ENCODE measurements around the gene FAM83E.

The FAM83E gene

DNA sequence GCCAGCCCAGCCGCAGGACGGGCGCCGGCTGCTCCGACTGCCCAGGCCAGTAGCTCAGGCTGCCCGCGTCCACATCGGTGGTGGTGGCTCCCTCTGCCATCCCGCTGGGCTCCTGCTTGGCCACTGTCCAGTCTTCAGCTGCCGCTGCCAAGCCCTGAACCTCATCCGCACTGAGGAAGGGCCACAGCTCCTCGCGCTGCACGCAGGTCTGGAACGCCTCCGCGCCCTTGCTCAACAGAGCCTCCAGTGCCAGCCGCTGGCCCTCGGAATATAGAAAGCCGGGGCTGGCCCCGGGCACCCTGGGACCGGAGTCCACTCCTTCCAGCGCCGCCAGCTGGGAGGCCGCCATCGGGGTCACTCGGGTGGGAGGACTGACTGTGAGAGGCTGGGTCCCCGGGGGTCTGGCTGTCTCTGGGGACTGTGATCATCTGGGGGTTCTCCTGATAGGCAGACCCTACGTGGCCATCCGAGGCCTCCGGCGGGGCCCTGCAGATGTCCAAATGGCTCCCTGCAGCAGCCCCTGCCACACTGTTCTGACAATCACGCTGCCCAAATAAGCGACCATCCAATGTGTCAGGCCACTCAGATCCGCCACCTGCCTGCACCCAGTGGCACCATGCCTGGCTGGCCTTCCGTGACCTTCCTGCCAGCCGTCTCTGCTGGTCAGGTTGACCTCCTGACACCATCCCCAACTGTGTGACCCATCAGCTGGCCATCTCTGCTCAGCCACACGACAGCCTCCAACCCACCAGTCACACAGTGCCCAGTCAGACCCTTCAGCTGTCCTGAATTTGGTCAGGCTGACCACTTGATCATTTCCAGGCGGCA, 1.6 kb downstream of the FAM83E start:
- H3K4me3 ChIP-seq (ENCODE audit: low read length, poor library complexity, severe bottlenecking): no peak overlapping the region
- H3K9me3 ChIP-seq (ENCODE audit: insufficient read depth, low read depth, low read length): no peaks in the 10 kb centered on the region
- H3K36me3 ChIP-seq (ENCODE audit: insufficient read depth, low read length): peaks cover 33% of the 10 kb centered on the region; the same call in 1 of the 2 replicates
- peaks cover 35% of the 10 kb centered on the region for H3K79me2 ChIP-seq (ENCODE audit: insufficient read depth, low read length)
- H3K27me3 ChIP-seq (ENCODE audit: insufficient read depth, low read length, poor library complexity, severe bottlenecking): peaks cover under 1% of the 10 kb centered on the region
- no peak overlapping the region for H2AFZ ChIP-seq (ENCODE audit: low read length)
- H3K4me1 ChIP-seq (ENCODE audit: insufficient read depth, low read length, poor library complexity, severe bottlenecking): peaks cover 18% of the 10 kb centered on the region
- H3K9me2 ChIP-seq (replicated peaks; ENCODE audit: low read depth, low read length): no peaks in the 10 kb centered on the region
- H4K20me1 ChIP-seq (ENCODE audit: insufficient read depth, low read length, poor library complexity, severe bottlenecking): peaks cover 39% of the 10 kb centered on the region
- H3K4me2 ChIP-seq (ENCODE audit: low read depth, low read length, poor library complexity, severe bottlenecking): no peak overlapping the region
- H3F3A ChIP-seq (ENCODE audit: low read depth): no peaks in the 10 kb centered on the region
- TF ChIP-seq EZH2phosphoT487 (IDR thresholded peaks at IDR 0.05; ENCODE audit: borderline replicate concordance): no peak
- TF ChIP-seq, protein P1, sequence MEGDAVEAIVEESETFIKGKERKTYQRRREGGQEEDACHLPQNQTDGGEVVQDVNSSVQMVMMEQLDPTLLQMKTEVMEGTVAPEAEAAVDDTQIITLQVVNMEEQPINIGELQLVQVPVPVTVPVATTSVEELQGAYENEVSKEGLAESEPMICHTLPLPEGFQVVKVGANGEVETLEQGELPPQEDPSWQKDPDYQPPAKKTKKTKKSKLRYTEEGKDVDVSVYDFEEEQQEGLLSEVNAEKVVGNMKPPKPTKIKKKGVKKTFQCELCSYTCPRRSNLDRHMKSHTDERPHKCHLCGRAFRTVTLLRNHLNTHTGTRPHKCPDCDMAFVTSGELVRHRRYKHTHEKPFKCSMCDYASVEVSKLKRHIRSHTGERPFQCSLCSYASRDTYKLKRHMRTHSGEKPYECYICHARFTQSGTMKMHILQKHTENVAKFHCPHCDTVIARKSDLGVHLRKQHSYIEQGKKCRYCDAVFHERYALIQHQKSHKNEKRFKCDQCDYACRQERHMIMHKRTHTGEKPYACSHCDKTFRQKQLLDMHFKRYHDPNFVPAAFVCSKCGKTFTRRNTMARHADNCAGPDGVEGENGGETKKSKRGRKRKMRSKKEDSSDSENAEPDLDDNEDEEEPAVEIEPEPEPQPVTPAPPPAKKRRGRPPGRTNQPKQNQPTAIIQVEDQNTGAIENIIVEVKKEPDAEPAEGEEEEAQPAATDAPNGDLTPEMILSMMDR (conservative IDR thresholded peaks at IDR 0.05; ENCODE audit: low read length): no peak
- no peak overlapping the region for H3K9ac ChIP-seq (ENCODE audit: low read depth, low read length, poor library complexity, severe bottlenecking)

DNA sequence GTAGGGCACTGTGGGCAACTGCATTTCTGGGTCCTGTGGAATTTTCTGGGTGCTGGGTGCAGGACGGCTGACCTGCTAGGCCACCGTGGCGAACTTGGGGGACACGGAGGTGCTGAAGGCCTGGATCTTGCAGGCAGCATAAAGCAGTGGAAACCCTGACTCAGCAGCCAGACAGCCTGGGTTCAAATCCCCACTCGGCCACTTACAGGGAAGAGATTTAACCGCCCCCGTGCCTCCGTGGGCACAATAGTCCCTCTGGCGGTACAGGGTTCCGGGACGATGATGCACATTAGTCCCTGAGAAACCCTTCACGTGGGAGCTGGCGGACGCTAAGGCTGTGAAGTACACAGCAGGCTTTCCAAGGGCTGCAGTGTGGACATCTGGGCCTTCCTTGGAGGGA, 3.0 kb downstream of the FAM83E start:
- Histone ChIP-seq H3K4me2 (ENCODE audit: low read depth, low read length, poor library complexity, severe bottlenecking) (no peak overlapping the region), H3K79me2 (ENCODE audit: insufficient read depth, low read length) (peaks cover 21% of the 10 kb centered on the region), H4K20me1 (ENCODE audit: insufficient read depth, low read length, poor library complexity, severe bottlenecking) (peaks cover 25% of the 10 kb centered on the region), H3F3A (ENCODE audit: low read depth) (no peaks in the 10 kb centered on the region), H3K4me1 (ENCODE audit: insufficient read depth, low read length, poor library complexity, severe bottlenecking) (peaks cover 5% of the 10 kb centered on the region), H3K27me3 (ENCODE audit: insufficient read depth, low read length, poor library complexity, severe bottlenecking) (no peaks in the 10 kb centered on the region), H3K36me3 (ENCODE audit: insufficient read depth, low read length) (peaks cover 24% of the 10 kb centered on the region; the same call in 1 of the 2 replicates), H3K4me3 (ENCODE audit: low read length, poor library complexity, severe bottlenecking) (no peak overlapping the region), H3K9me2 (replicated peaks; ENCODE audit: low read depth, low read length) (no peaks in the 10 kb centered on the region), H3K9ac (ENCODE audit: low read depth, low read length, poor library complexity, severe bottlenecking) (no peak overlapping the region), H3K9me3 (ENCODE audit: insufficient read depth, low read depth, low read length) (no peaks in the 10 kb centered on the region), H2AFZ (ENCODE audit: low read length) (no peak overlapping the region)
- TF ChIP-seq, protein P1 (conservative IDR thresholded peaks at IDR 0.05; ENCODE audit: low read length): no peak
- no peak for TF ChIP-seq EZH2phosphoT487 (IDR thresholded peaks at IDR 0.05; ENCODE audit: borderline replicate concordance)

DNA sequence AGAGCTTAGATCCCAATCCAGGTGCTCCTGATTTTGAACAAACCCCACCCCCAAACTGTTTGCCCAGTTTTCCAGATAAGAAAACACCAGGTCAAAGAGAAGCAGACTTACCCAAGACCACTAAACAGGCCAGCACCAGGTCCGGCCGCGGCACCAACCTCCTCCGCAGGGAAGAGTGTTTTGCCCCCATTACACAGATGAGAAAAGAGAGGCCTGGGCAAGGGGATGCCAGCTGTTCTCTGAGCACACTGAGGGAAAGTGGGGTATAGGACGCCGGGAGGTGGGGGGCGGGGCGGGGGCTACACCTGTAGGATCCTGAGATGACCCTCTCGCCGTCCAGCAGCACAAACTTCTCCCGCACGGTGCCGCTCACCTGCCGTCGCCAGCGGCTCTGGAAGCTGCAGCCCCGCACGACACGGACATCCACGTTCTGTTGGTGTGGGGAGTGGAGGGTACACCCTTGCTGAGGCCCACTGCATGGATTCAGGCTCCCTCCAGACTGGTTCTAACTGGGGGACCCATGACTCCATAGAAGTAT, 5.2 kb downstream of the FAM83E start:
- TF ChIP-seq, protein P1 (conservative IDR thresholded peaks at IDR 0.05; ENCODE audit: low read length): no peak
- no peak for TF ChIP-seq EZH2phosphoT487 (IDR thresholded peaks at IDR 0.05; ENCODE audit: borderline replicate concordance)
- no peaks in the 10 kb centered on the region for H3K4me1 ChIP-seq (ENCODE audit: insufficient read depth, low read length, poor library complexity, severe bottlenecking)
- H3K9ac ChIP-seq (ENCODE audit: low read depth, low read length, poor library complexity, severe bottlenecking): no peak overlapping the region
- no peaks in the 10 kb centered on the region for H3F3A ChIP-seq (ENCODE audit: low read depth)
- no peak overlapping the region for H3K4me3 ChIP-seq (ENCODE audit: low read length, poor library complexity, severe bottlenecking)
- peaks cover 2% of the 10 kb centered on the region; the same call in 1 of the 2 replicates for H3K36me3 ChIP-seq (ENCODE audit: insufficient read depth, low read length)
- no peaks in the 10 kb centered on the region for H3K9me2 ChIP-seq (replicated peaks; ENCODE audit: low read depth, low read length)
- H4K20me1 ChIP-seq (ENCODE audit: insufficient read depth, low read length, poor library complexity, severe bottlenecking): peaks cover 3% of the 10 kb centered on the region
- no peak overlapping the region for H3K4me2 ChIP-seq (ENCODE audit: low read depth, low read length, poor library complexity, severe bottlenecking)
- H3K79me2 ChIP-seq (ENCODE audit: insufficient read depth, low read length): no peaks in the 10 kb centered on the region
- H2AFZ ChIP-seq (ENCODE audit: low read length): no peak overlapping the region
- no peaks in the 10 kb centered on the region for H3K9me3 ChIP-seq (ENCODE audit: insufficient read depth, low read depth, low read length)
- no peaks in the 10 kb centered on the region for H3K27me3 ChIP-seq (ENCODE audit: insufficient read depth, low read length, poor library complexity, severe bottlenecking)
